ENCODE data around the gene ECEL1.
A peak's percentile ranks its signal among the peaks of the same experiment; 100 is the strongest.
"Not testable (repeated sequence)": the region's sequence is repeated elsewhere in the genome, so short reads cannot be mapped to it uniquely, and the experiment has no call there.

The ECEL1 gene

GRCh38 chr2:232444409-232445148, 43.1 kb downstream of the ECEL1 start:
- DNase-seq, result peak in 3 of 58 donors; percentile 4 to 26 (median 10)

DNA sequence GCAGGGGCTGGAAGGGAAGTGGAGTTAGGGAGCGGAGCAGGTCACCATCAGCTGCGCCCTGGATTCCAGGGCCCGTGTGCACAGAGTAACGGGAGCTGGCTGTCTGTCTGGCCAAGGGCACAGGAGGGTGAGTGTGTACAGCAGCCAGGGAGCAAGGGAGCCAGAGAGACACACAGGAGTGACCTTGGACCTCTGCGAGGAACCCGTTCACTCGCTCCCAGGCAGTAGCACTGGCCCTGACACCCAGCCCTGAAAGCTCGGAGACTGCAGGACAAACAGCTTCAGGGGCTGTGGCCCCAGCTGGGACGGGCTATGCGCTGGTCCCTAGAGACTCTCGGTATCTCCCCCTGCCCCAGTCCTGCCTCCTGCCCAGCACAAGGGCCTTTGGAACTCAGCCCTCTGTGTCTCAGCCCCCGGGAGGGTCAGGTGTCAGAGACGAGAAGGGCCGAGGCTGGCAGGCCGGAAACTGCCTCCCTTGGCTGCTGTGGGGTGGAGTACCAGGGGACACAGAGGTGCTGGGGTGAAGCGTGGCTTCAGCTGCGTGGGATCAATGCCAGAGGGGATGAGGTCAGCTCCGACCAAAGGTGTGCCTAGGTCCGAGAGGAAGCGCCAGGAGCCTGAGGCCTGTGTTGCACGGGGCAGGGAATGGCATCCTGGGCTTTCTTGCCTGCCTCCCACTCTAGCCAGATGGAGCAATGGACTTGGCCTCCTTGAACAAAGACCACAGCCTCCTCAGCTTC, 43.8 kb downstream of the ECEL1 start:
- not testable (repeated sequence) for DNase-seq

GRCh38 chr2:232443047-232443446, 44.6 kb downstream of the ECEL1 start:
- DNase-seq, result not testable (repeated sequence)

DNA sequence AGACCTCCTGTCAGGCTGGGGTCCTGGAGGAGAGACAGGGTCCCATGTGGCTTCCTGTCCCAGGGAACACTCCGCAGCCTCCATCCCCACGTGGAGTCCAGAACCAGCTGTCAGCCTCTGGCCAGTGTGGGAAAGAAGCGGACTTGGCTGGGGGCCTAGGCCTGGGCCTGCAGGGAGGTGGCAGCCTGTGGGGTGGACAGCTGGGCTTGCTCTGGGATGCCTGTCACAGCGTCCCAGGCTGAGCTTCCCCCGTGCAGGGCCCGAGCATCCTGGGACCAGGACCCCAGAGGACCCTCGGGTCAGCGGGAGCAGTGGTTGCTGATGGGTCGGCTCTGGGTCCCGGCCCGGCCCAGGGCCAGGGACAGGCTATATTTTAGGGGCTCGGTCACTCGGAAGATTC, 45.2 kb downstream of the ECEL1 start:
- DNase-seq, result not testable (repeated sequence)

- DNase-seq, result not testable (repeated sequence)
Measured at GRCh38 chr2:232441922-232442321, 45.7 kb downstream of the ECEL1 start.

- no peak for DNase-seq
Measured at GRCh38 chr2:232441147-232441651, 46.4 kb downstream of the ECEL1 start.

DNA sequence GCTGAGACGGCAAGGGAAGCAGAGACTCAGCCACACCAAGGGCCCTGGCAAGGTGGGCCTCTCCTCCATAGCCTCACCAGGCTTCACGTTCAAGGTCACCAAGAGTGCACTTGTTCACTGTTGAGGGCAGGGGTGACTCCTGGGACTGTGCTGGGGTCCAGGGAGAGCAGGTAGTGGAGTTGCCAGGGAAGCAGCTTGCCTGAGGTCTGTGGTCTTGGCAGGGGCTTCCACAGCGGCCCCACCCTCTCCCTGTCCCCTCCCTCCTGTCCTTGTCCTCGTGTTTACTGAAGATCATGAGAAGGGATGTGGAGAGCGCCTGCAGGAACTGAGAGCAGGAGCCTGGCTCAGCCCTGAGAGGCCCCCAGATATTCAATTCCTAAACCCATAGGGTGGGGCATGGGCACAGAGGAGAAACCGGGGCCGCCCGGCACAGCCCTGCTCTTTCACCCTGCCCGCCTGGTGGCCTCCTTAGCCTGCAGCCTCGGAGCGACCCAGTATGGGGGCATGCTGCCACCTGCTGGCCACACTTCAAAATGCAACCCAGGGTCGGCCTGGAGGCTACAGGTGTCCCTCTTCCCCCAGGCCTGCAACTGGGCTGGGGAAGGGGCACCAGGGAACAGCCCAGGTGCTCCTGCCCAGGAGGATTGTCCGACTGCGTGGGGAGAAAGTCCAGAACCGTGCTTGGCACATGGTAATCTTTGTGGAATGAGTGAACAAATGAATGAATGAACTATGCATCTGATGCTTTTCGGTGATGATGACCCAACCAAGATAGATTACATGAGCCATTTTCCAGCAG, 47.2 kb downstream of the ECEL1 start:
- DNase-seq, result peak in 55 of 58 donors; percentile 27 to 91 (median 63)

DNA sequence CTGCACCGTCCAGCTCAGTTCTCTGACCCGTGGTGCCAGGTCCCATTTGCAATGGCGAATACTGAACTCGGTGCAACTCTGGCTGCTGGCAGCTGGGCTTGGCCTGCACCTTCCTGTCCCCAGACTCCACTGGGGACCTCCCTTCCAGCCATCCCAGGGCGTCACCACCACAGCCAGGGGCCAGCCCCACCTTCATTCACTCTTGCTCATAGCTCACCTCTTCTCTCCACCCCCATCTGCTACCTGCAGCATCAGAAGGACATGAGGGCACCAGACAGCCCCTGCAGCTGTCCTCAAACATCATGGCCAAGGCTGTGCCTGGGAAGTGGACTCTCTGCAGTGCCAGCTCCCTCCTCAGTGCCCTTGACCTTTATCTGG, 47.9 kb downstream of the ECEL1 start:
- DNase-seq, result no peak

- DNase-seq, result peak in 8 of 58 donors; percentile 8 to 29 (median 12)
Measured at GRCh38 chr2:232438951-232439757, 48.5 kb downstream of the ECEL1 start.

DNA sequence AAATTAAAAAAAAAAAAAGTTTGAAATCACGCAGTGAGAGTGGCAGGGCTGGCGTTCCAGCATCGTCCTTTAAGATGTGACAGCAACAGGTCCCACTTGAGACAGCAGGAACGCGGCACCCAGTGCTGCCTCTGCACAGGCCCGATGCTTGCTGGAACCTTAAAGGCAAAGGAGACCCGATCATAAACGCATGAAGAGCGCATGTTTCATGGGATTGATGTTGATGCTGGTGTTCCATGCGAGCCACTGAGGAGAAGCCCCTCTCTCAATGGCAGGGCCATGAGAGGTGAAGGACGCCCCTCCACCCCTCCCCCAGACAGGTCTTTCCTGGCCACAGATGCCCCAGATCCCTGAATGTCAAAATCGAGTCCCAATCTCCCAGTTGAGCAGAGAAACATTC, 49.5 kb downstream of the ECEL1 start:
- DNase-seq, result no peak

- no peak for DNase-seq
Measured at GRCh38 chr2:232437195-232437571, 50.5 kb downstream of the ECEL1 start.

DNA sequence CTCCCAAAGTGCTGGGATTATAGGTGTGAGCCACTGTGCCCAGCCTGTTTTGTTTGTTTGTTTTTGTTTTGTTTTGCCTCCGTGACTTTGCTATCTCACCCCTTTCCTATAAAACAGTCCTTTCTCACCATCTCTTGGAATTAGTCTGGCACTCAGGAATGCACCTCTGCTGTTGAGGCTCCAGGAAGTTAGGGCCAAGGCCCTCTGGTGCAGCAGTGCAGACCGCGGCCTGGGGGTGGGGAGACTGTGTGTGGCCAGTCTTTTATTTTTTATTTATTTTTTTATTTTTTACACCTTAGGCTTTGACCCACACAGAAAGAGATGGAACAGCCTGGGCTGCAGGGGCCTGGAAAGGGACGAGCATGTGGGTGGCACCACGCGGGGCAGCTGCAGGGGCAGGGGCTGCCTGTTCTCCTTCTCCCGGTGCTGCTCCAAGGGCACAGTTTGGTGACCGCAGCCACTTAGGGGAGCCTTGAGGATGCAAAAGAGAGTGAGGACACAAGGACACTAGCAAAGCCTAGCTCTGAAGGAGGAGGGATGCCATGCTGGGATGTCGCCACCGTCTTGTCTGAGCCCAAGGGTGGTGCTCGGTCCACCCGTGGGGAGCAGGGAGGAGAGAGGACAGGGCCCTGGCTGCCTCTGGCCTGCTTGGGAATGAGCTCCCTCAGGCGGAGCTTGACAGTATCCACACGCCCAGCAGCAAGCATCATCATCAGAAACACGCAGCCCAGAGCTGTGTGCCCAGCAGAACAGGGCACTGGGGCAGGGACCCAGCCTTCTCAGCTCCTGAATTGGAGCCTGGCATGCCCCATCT, 51.0 kb downstream of the ECEL1 start:
- DNase-seq, result no peak

- DNase-seq, result no peak
Measured at GRCh38 chr2:232435805-232436204, 51.8 kb downstream of the ECEL1 start.

DNA sequence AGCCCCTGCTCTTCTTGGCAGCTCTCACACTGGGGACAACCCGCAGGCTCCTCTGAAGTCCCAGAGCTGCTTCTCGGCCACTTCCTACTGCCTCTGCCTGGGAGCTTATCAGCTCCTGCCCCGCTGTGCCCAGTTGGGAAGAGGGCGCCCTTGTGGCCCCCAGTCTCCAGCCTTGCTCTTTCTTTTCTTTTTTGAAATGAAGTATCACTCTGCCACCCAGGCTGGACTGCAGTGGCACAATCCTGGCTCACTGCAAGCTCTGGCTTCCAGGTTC, 52.3 kb downstream of the ECEL1 start:
- no peak for DNase-seq

DNA sequence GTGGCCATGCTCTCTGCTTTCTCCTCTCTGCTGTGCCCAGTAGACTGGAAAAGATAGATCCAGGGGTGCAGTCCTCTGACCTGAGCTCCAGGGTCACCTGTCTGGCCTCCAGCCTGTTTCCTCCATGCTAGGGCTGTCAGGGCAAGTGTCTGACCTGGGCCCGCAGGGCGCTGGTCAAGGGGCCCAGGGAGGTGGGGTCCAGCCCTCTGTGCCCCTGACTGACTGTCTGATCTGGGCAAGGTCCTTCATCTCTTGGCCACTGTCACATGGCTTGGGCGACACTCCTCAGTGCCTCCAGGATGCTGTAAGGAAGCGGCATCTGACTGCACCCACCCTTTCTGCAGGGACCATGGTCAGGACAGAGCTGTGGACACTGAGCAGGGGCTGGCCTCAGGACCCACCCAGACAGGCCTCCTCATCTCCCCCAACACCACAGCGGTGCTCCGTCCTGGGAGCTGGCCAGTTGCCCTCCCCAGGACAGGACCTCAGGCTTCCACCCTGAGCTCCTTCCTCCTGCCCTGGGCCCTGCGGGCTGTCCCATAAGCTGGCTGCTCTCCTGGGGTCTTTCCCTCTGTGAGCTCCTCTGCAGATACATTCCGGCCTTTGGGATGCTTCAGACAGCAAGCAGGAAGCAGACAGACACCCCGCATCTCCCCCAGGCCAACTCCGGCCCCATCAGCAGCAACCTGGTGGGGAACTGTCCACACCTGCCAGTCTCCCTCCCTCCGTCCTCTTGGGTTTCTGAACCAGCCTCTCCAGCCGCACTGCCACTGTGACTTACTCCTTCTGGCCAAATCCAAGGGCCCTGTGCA, 52.9 kb downstream of the ECEL1 start:
- DNase-seq, result no peak

GRCh38 chr2:232434091-232434490, 53.5 kb downstream of the ECEL1 start:
- no peak for DNase-seq

DNA sequence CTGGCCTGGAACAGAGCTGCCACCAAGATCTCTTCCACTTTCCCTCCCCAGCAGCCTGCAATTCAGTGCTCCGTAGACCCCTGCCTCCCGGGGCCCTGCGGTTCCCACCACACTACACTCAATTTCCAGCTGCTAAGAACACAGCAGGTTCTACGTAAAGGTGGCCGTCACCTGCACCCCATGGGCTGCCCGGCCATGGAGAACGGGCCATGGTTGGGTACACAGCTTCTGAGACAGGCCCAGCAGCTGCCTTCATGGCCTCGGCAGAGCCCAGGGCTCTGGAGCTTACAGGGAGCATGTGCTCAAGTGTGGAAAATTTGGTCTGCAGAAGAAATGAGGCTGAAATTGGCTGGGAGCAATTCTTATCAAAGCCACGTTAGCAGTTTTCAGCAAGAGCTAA, 54.0 kb downstream of the ECEL1 start:
- DNase-seq, result not testable (repeated sequence)

DNA sequence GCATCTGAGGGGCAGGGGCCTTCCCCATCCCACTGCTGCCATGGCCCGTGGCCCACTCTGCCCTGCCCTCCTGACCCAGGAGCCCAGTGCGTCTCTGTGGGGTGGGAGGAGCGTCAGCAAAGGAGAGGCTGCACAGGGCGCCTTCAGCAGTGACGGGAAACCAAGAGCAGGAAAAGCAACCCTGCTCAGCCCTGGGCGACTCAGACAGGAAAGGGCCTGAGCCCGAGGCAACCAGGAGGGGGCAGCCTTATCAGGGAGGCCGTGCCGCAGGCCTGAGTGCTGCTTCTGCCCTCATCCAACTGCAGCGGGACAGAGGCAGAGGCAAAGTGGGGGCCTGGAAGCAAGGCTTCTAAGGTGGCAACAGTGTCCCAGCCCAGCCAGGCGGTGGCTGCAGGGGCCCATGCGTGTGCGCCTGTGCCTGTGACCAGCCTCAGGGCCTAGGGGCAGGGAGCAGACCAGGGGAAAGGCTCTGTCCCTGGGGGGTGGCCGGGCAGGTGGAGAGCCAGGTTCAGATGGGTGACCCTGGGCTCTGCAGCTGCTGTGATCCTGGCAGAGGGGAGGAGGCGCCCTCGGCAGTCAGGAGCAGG, 54.9 kb downstream of the ECEL1 start:
- no peak for DNase-seq

All from anterior cingulate cortex (tissue), 58 donors.